ENCODE measurements around the gene DACT2.

DNA sequence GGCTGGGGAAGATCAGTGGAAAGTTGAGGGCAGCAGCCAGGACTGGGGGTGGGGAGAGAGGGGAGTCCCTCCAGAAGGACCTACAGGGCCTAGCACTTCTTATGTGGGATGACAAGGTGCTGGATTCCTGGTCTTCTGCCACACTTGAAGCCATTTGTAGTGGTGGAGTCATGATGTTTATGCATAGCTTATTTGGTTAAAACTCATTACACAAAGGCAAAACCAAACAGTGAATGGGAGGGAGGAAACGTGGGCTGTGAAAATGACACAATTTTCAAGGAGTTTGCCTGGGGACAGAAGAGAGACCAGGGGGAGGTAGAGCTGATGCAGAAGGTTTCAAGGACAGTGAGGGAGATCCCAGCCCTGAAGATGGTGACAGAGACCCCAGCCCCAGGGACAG lies 50.8 kb downstream of the DACT2 start:
- TF ChIP-seq POLR2A (IDR thresholded peaks at IDR 0.05; ENCODE audit: low read length) (no peak), GATA1 (IDR thresholded peaks at IDR 0.05; ENCODE audit: low read depth, low read length) (no peak)
